Stimulated activated CD4-positive, alpha-beta T cell treated with anti-CD3 and anti-CD28 coated beads, Interleukin-4, amount 100 ng/mL, for 48 hours (primary cell): ENCODE measurements around the gene XRCC2.
"Not testable (repeated sequence)": the region's sequence is repeated elsewhere in the genome, so short reads cannot be mapped to it uniquely, and the experiment has no call there.

Experiments
- DNase-seq, 2 donors: peaks; one replicate each; pipeline ENCODE4 v3.0.0-alpha.2; 2020; ENCODE audit warnings: low read depth in 2 of 2

Gene XRCC2

DNA sequence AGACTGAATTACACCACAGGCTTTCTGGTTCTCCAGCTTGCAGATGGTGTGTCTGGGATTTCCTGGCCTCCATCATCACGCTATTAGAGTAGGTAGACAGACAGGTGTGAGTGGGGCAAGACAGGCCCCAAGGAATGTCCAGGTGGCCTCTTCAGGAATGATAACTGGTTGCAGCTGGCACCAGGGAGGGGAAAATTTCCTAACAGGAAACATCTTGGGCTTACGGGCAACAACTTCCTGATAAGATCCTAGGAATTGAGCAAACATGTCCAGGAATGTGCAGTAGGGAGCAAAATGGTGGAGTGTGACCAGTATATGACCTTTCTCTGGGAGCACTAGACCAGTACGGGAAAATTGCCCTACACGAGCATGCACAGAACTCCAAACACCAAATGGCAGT lies 11.3 kb downstream of the XRCC2 start:
- no peak for DNase-seq

- DNase-seq, result no peak
These were observed 12.0 kb downstream of the XRCC2 start for GRCh38 chr7:152663931-152664330.

DNA sequence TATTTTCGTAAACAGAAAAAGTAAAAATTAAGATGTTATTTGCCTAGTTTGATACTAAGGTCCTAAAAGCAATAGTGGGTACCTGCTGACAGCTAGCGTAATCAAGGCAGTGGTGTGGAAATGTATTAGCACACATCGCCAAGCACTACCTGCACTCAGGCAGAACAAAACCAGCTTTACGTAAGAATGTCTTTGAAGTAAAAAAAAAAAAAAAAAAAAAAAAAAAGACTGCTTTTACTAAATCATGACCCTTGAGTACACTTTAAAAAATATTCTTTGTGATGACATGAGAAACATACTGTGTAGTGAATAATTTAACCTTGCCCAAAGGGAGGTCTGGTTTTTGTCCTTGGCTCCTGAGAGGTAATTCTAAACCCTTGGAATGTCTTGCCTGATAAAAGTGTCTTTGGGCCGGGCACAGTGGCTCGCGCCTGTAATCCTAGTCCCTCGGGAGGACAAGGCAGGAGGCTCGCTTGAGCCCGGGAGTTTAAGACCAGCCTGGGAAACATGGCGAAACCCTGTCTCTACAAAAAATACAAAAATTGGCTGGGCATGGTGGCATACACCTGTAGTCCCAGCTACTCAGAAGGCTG lies 12.7 kb downstream of the XRCC2 start:
- no peak for DNase-seq

DNA sequence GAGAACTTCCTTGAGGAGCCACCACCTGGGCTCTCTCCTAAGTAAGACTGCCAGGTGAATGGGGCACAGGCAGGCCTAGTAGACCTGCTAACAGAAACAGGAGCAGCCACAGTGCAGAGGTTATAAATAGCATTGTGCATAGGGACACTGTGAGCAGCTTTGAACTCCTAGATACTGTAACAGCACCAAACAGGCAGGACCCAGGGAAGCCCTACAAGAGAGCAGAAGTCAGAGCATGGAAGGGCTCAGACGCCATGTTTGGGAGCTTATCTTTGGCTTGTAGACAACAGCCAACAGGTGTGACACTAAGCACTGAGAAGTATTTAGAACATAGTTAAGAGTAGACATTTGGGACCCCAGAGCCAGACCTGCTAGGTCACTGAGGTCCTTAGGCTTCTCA lies 14.5 kb downstream of the XRCC2 start:
- DNase-seq, result no peak

- DNase-seq, result no peak
These were observed 15.9 kb downstream of the XRCC2 start for GRCh38 chr7:152660021-152660420.

GRCh38 chr7:152654971-152655370 lies 21.0 kb downstream of the XRCC2 start:
- DNase-seq, result no peak

DNA sequence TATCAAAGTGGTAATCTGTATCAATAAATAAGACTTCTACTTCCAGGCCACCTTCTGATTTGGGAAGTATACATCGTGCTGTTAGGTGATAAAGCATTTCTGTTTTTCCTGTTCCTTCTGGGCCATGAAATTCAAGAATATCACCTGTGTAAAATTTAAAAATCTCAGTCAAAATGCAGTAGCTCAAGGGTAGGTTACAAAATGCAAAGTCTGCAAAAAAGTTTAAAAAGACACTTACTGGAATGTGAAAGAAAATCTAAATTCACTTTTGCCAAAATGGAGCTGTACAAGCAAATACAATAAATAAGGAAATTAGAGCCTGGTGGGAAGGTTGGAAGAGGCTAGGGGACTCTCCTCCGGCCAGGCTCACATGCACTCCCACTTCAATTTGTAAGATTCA lies 26.7 kb downstream of the XRCC2 start:
- no peak for DNase-seq

DNA sequence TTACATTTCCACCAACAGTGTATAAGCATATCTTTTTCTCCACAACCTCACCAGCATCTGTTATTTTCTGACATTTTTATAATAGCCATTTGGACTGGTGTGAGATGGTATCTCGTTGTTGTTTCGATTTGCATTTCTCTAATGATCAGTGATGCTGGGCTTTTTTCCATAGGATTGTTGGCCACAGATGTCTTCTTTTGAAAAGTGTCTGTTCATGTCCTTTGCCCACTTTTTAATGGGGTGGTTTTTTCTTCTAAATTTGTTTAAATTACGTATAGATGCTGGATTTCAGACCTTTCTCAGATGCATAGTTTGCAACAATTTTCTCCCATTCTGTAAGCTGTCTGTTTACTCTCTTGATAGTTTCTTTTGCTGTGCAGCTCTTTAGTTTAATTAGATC lies 28.9 kb downstream of the XRCC2 start:
- DNase-seq, result no peak

DNA sequence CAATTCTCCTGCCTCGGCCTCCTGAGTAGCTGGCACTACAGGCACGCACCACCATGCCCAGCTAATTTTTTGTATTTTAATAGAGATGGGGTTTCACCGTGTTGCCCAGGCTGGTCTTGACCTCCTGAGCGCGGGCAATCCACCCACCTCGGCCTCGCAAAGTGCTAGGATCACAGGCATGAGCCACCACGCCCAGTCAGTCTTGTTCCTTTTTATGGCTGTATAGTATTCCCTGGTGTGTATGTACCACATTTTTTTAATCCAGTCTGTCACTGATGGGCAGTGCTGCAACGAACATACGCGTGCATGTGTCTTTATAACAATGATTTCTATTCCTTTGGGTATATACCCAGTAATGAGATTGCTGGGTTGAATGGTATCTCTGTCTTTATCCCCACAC lies 29.4 kb downstream of the XRCC2 start:
- not testable (repeated sequence) for DNase-seq

GRCh38 chr7:152643979-152644559 lies 31.9 kb downstream of the XRCC2 start:
- DNase-seq, result no peak

DNA sequence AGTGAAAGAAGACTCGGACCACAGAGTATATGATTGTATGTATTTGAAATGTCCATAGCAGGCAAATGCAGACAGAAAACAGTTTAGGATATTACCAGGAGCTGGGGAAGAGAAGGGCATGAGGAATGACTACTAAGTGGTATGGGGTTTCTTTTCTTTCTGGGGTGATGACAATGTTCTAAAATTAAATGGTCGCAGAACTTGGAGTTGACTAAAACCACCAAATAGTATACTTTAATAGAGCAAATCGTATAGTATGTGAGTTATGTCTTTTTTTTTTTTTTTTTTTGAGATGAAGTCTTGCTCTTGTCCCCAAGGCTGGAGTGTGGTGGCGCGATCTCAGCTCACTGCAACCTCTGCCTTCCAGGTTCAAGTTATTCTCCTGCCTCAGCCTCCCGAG lies 34.6 kb downstream of the XRCC2 start:
- DNase-seq, result no peak

- DNase-seq, result no peak
These were observed 35.1 kb downstream of the XRCC2 start for GRCh38 chr7:152640829-152641228.

DNA sequence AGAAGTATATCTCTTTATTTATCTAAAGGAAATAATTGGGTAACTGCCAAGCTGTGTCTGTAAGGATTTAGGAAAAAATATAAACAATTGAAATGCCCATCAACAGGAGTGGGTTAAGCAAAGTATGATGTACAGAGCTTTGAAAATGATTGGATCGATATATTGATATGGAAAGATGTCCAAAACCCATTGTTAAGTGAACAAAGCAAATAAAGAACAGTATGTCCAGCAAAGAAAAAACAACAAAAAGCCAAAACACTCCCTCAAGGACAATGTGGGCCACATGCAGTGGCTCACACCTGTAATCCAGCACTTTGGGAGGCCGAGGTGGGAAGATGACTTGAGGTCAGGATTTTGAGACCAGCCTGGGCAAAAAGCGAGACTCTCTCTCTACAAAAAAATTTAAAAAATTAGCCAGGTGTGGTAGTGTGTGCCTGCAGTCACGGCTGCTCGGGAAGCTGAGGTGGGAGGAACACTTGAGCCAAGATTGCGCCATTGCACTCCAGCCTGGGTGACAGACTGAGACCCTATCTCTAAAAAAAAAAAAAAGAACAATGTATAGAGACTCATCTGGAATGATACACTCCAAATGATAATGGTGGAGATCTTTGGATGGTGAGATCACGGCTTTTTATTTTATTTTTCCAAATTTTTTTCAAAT lies 37.9 kb downstream of the XRCC2 start:
- DNase-seq, result no peak

GRCh38 chr7:152637161-152637560 lies 38.8 kb downstream of the XRCC2 start:
- DNase-seq, result no peak

GRCh38 chr7:152636441-152636840 lies 39.5 kb downstream of the XRCC2 start:
- no peak for DNase-seq

DNA sequence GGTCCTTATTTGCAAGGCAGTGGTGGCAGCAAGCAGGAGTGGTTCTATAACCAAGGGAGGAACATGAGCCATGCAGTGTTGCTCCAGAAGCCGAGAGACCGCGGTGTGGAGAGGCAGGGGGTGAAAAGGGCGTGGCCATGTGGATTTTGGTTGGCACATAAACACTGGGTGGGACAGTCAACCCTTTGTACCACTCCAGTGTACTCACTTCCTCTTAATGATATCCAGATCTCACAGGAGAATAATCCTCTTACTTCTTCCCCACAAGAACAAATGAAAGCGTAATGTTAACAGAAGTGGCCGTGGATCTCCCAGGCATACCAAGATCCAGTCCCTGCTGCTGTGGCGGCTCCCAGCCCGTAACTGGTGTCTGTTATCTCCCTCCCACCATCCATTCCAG lies 42.4 kb downstream of the XRCC2 start:
- DNase-seq, result no peak

- DNase-seq, result no peak
These were observed 42.9 kb downstream of the XRCC2 start for GRCh38 chr7:152633072-152633471.

- not testable (repeated sequence) for DNase-seq
These were observed 47.2 kb downstream of the XRCC2 start for GRCh38 chr7:152628772-152629171.

DNA sequence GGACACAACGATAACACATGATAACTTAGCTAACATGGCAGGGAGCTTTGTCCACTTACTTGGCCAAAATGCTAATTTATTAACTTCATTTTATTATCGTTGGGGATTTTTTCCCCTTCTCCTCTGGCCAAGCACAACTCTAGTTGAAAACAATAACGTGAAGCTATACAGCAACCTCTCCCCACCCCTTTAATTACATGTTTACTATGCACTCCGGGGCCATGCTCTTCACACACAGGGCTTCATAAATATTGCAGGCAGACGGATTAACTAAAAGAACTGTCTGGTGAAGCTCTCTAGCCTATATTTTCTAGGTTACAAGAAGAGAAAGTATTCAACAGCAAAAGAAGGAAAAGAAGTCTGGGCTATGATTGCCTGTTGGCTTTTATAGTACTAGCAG lies 51.7 kb downstream of the XRCC2 start:
- DNase-seq, result no peak

- no peak for DNase-seq
These were observed 54.5 kb downstream of the XRCC2 start for GRCh38 chr7:152621426-152621825.

DNA sequence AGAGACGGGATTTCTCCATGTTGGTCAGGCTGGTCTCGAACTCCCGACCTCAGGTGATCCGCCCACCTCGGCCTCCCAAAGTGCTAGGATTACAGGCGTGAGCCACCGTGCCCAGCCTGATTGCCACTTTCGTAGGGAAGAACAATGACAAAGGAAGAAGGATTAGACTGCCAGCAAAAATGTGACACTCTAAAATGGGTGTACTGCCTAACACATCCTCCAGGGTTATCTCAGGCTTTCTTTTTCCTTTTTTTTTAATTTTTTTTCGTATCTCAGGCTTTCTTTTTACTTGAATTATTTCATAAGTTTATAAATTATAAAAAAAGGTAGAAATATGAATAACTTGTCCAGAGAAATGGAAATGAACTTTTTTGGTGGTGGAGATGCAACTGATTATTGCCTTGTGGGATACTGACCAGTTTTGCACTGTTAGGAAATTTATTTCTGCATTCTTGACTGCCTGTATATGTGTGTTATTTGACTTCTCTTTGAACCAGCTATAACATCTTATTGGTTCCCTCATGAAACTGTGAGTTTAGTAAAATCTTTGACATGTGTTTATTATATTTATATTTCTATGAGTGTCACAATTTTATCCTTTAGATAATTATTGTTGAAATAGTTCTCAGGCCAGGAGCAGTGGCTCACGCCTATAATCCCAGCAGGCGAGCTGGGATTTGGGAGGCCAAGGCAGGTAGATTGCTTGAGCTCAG lies 56.8 kb downstream of the XRCC2 start:
- DNase-seq, result no peak

DNA sequence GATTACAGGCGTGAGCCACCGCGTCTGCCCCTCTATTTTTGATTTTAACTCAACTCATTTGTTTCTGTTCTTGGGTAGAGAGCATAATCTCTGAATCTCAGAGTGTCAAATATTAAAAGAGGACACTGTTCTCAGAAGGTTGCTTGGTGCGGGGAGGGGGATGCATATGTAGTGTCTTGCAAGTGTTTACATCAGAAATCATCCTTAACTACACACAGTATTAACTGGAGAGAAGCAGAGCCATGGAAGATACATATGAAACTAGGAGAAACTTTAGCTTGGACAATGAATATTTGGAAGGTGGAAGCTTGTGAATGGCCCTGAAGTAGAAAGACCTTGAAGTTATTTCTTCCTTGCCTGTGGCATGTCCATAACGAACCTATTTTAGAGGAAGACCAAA lies 57.5 kb downstream of the XRCC2 start:
- DNase-seq, result no peak

GRCh38 chr7:152617056-152617455 lies 58.9 kb downstream of the XRCC2 start:
- DNase-seq, result no peak
